Thyroid gland (tissue), 4 donors: Measurements from ENCODE around the gene ABCA3.

Experiments
- POLR2A ChIP-seq, 2 donors: fragments of 450-650 bp; IDR thresholded peaks; one replicate each; pipeline ENCODE4 v1.6.1; 2017; ENCODE audit warnings: antibody characterized with exemption in 2 of 2, mild to moderate bottlenecking in 2 of 2, moderate library complexity in 1 of 2
- TF ChIP-seq, protein P1 (sequence below), 6 experiments: fragments of 200-600 bp in 3 of 6; fragments of 450-650 bp in 3 of 6; sonication (generic) in 3 of 6; IDR thresholded peaks; one replicate each; pipeline ENCODE4 v1.5.1; 2016 to 2019; ENCODE audit warnings: antibody characterized with exemption in 6 of 6, mild to moderate bottlenecking in 2 of 6, inconsistent platforms in 1 of 6, moderate library complexity in 1 of 6

DNA sequence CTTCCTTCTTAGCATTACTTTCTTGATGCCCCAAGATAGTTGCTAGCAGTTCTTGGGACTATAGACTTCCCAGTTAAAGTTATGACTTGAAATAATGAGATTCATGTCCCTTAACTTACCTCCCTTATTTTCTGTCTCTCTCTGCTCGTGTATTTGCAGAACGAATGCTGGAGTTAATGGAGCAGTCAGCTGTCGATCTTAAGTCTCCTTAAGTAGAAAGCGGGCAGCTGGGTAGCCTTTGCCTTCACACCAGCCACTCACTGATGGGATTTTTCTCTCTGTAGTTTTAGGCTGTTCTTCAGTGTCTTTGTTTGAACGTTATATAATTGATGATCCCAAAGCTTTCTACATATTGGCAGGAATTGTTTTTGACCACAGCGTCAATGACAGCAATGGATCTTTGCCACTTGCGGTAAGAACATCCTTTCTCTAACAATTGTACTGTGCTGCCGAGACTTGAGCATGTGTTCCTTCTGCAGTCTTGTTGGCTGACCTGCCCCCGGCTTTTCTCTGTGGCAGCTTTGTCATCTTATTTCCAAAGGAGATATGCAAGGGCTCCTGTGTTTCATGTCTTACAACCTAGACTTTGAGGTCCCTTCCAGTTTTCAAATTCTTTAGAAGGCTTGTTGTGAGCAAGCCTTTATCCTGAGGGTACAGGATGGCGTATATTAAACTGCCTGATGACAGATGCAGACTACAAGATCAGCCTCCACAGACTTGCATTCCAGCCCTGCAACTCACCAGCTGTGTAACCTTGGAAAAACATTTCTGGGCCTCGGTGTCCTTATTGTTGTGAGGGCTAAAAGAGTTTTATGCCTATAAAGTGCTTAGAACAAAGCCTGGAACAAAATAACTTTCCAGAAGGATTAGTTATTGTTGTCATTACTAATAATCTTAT lies 25.1 kb upstream of the ABCA3 start:
- TF ChIP-seq POLR2A (IDR thresholded peaks at IDR 0.05), result no peak
- TF ChIP-seq, protein P1, sequence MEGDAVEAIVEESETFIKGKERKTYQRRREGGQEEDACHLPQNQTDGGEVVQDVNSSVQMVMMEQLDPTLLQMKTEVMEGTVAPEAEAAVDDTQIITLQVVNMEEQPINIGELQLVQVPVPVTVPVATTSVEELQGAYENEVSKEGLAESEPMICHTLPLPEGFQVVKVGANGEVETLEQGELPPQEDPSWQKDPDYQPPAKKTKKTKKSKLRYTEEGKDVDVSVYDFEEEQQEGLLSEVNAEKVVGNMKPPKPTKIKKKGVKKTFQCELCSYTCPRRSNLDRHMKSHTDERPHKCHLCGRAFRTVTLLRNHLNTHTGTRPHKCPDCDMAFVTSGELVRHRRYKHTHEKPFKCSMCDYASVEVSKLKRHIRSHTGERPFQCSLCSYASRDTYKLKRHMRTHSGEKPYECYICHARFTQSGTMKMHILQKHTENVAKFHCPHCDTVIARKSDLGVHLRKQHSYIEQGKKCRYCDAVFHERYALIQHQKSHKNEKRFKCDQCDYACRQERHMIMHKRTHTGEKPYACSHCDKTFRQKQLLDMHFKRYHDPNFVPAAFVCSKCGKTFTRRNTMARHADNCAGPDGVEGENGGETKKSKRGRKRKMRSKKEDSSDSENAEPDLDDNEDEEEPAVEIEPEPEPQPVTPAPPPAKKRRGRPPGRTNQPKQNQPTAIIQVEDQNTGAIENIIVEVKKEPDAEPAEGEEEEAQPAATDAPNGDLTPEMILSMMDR (IDR thresholded peaks at IDR 0.05), result no peak
